Neuronal stem cell (in vitro differentiated cells): ENCODE measurements around the gene MRPL40.
A peak's percentile ranks its signal among the peaks of the same experiment; 100 is the strongest.

Experiments used
- DNase-seq: peaks from one replicate; pipeline ENCODE4 v3.0.0-alpha.2; 2013; ENCODE audit warnings: low spot score
- H2AFZ ChIP-seq: one replicate; pipeline ENCODE4 v1.6.1; 2013; ENCODE audit warnings: mild to moderate bottlenecking, low read length, inconsistent platforms
- H2AK5ac ChIP-seq: 2 replicates; pipeline ENCODE4 v1.6.1; 2013; ENCODE audit warnings: low read depth, mild to moderate bottlenecking, inconsistent platforms, low read length, moderate library complexity, mixed read lengths
- H2BK120ac ChIP-seq: 2 replicates; pipeline ENCODE4 v1.6.1; 2013; ENCODE audit warnings: low read depth, mild to moderate bottlenecking, inconsistent platforms, low read length, moderate library complexity, mixed read lengths
- H2BK12ac ChIP-seq: one replicate; pipeline ENCODE4 v1.6.1; 2013; ENCODE audit warnings: low read length, inconsistent platforms
- H2BK15ac ChIP-seq: 2 replicates; pipeline ENCODE4 v1.6.1; 2013; ENCODE audit warnings: mild to moderate bottlenecking, low read length, inconsistent platforms, mixed read lengths
- H2BK5ac ChIP-seq: one replicate; pipeline ENCODE4 v1.6.1; 2013; ENCODE audit warnings: inconsistent platforms, mild to moderate bottlenecking, low read length, moderate library complexity
- H3K14ac ChIP-seq: one replicate; pipeline ENCODE4 v1.6.1; 2013; ENCODE audit warnings: low read length, inconsistent platforms
- H3K18ac ChIP-seq: 2 replicates; pipeline ENCODE4 v1.6.1; 2013; ENCODE audit warnings: low read length, inconsistent platforms
- H3K23ac ChIP-seq: 2 replicates; pipeline ENCODE4 v1.6.1; 2013; ENCODE audit warnings: low read depth, mild to moderate bottlenecking, mixed read lengths, low read length, inconsistent platforms; ENCODE audit not compliant: poor library complexity
- H3K27ac ChIP-seq: replicated peaks from 3 replicates; pipeline ENCODE4 v1.5.1; 2013; ENCODE audit warnings: low read length, inconsistent platforms
- H3K27me3 ChIP-seq, 3 experiments: 2 replicates each; pipeline ENCODE4 v1.6.1; 2013; ENCODE audit warnings: low read length in 3 of 3, mild to moderate bottlenecking in 2 of 3, inconsistent platforms in 1 of 3, low read depth in 1 of 3, mixed read lengths in 1 of 3, moderate library complexity in 1 of 3; ENCODE audit not compliant: control insufficient read depth in 3 of 3, insufficient read depth in 3 of 3
- H3K36me3 ChIP-seq, 2 donors: replicated peaks in 1 of 2; 2 replicates each; pipeline ENCODE4 v1.6.1; 2013; ENCODE audit warnings: low read length in 2 of 2; ENCODE audit not compliant: control insufficient read depth in 2 of 2, insufficient read depth in 2 of 2
- H3K4ac ChIP-seq: 2 replicates; pipeline ENCODE4 v1.6.1; 2013; ENCODE audit warnings: inconsistent platforms, mild to moderate bottlenecking, low read length, moderate library complexity
- H3K4me1 ChIP-seq, 2 donors: 1 replicate in 1 of 2; 2 replicates in 1 of 2; pipeline ENCODE4 v1.6.1; 2013; ENCODE audit warnings: low read length in 2 of 2, low read depth in 1 of 2; ENCODE audit not compliant: control insufficient read depth in 2 of 2, insufficient read depth in 1 of 2
- H3K4me2 ChIP-seq: one replicate; pipeline ENCODE4 v1.6.1; 2013; ENCODE audit warnings: mild to moderate bottlenecking, low read length, inconsistent platforms; ENCODE audit not compliant: insufficient read depth, poor library complexity, severe bottlenecking
- H3K4me3 ChIP-seq, 2 donors: 2 replicates each; pipeline ENCODE4 v1.5.1; 2013; ENCODE audit warnings: low read length in 2 of 2, mild to moderate bottlenecking in 2 of 2, inconsistent platforms in 1 of 2, moderate library complexity in 1 of 2
- H3K79me1 ChIP-seq: one replicate; pipeline ENCODE4 v1.6.1; 2013; ENCODE audit warnings: low read depth, mild to moderate bottlenecking, inconsistent platforms, low read length, moderate library complexity
- H3K9ac ChIP-seq: one replicate; pipeline ENCODE4 v1.6.1; 2013; ENCODE audit warnings: mild to moderate bottlenecking, low read depth, low read length, inconsistent platforms; ENCODE audit not compliant: poor library complexity
- H3K9me3 ChIP-seq, 2 donors: replicated peaks in 1 of 2; 2 replicates each; pipeline versions ENCODE3 to v1.6.1; 2013; ENCODE audit warnings: low read length in 2 of 2, mild to moderate bottlenecking in 2 of 2, inconsistent platforms in 1 of 2, low read depth in 1 of 2, mixed read lengths in 1 of 2, moderate library complexity in 1 of 2; ENCODE audit not compliant: control insufficient read depth in 2 of 2, insufficient read depth in 1 of 2
- H4K8ac ChIP-seq: one replicate; pipeline ENCODE4 v1.6.1; 2013; ENCODE audit warnings: low read depth, mild to moderate bottlenecking, inconsistent platforms, low read length, moderate library complexity
- H4K91ac ChIP-seq: one replicate; pipeline ENCODE4 v1.6.1; 2013; ENCODE audit warnings: low read length, low read depth, mild to moderate bottlenecking, inconsistent platforms; ENCODE audit not compliant: poor library complexity
- WGBS, 2 donors: extraction: QIAGEN DNeasy Blood & Tissue Kit; methylation state at CpG; one replicate each; pipeline ENCODE4 v1.1.7; 2013; ENCODE audit warnings: missing lambda C conversion rate in 2 of 2, mixed read lengths in 1 of 2; ENCODE audit not compliant: insufficient read length in 2 of 2, insufficient replicate concordance in 1 of 2; ENCODE audit errors: extremely low coverage in 2 of 2; 5-methylcytosine and 5-hydroxymethylcytosine counted together

The MRPL40 gene

GRCh38 chr22:19463008-19463407 lies 30.7 kb downstream of the MRPL40 start:
- Histone ChIP-seq H4K91ac (no peak overlapping the region), H2BK15ac (no peak overlapping the region), H3K79me1 (no peaks in the 10 kb centered on the region), H2BK5ac (no peak overlapping the region), H3K9me3 (peaks cover 0 to 3% of the 10 kb centered on the region in 2 donors), H2BK12ac (no peak overlapping the region), H3K23ac (no peak overlapping the region), H3K36me3 (peaks cover 32 to 91% of the 10 kb centered on the region in 2 donors), H3K9ac (no peak overlapping the region), H2BK120ac (no peak overlapping the region), H3K4me3 (no peak overlapping the region), H3K18ac (no peak overlapping the region), H3K4me2 (no peak overlapping the region), H3K27ac (no peak overlapping the region), H4K8ac (no peak overlapping the region), H3K4me1 (peaks cover 0 to 2% of the 10 kb centered on the region in 2 donors), H3K14ac (no peak overlapping the region), H2AFZ (no peak overlapping the region), H3K27me3 (no peaks in the 10 kb centered on the region), H2AK5ac (no peak overlapping the region), H3K4ac (no peak overlapping the region)
- DNase-seq: no peak
- no CpG with 5 or more reads among the region's 1 CpG for WGBS, 2 donors

DNA sequence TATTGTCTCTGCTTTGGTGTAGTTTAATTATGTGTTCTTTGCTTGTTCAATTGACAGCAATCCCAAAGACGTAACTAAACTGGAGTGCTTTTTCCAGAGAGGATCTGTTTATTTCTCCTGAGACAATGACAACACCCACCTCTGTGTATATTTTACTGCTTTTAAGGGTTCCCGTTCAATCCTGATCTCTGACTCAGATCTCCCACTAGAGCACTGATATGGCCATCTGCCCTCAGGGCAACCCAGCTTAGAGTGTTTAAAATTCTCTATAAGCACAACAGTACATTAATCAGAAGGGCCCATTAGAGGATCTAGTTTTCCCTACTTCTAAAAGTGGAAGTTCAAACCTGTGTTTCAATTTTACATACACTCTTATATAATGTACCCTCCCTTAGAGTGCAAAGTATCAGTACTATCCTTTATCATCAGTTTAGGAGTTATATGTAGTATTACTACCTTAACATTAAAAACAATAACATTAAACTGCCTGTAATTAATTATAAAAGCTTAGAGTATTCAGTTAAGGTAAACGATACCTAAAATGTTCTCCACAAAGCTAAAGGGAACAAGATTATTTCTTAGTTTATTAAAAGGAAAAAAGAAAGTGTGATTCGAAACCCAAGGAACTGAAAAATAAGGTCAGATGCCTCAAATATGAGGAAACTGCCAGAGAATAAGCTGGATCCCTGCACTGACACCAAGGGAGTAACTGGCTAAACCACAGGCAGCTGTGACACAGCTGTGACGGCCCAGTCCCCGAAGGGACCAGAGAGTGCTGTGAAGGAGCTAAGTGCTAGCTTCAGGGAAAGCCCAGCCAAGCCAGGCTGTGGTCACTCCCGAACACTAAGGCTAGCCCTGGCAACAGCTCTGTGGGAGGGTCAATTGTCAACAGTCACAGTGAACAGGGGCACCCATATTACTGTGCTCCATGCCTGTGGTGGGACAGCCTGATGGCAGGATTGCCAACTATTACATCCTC lies 31.4 kb downstream of the MRPL40 start:
- WGBS, 2 donors: no CpG with 5 or more reads among the region's 7 CpGs
- H3K9ac ChIP-seq: no peak overlapping the region
- H2AFZ ChIP-seq: no peak overlapping the region

GRCh38 chr22:19464546-19464945 lies 32.2 kb downstream of the MRPL40 start:
- peaks cover 44 to 96% of the 10 kb centered on the region in 2 donors for H3K36me3 ChIP-seq
- no CpG with 5 or more reads among the region's 1 CpG for whole genome bisulfite sequencing, 2 donors
- no peak overlapping the region for H3K18ac ChIP-seq

More for the DNA sequence above, 31.4 kb downstream of the MRPL40 start:
- H2BK15ac ChIP-seq: no peak overlapping the region
- no peaks in the 10 kb centered on the region for H3K27me3 ChIP-seq
- no peak overlapping the region for H3K4ac ChIP-seq
- no peaks in the 10 kb centered on the region for H3K79me1 ChIP-seq
- peaks cover 0 to 3% of the 10 kb centered on the region in 2 donors for H3K9me3 ChIP-seq
- H3K4me3 ChIP-seq: peak overlapping the region in 1 of 2 donors; percentile 44
- H3K4me2 ChIP-seq: no peak overlapping the region
- H4K91ac ChIP-seq: no peak overlapping the region
- H2BK12ac ChIP-seq: no peak overlapping the region
- no peak overlapping the region for H3K27ac ChIP-seq
- no peak overlapping the region for H3K23ac ChIP-seq
- H2BK120ac ChIP-seq: no peak overlapping the region
- no peak overlapping the region for H3K14ac ChIP-seq
- DNase-seq: no peak
- peaks cover 37 to 93% of the 10 kb centered on the region in 2 donors for H3K36me3 ChIP-seq
- peaks cover 0 to 2% of the 10 kb centered on the region in 2 donors for H3K4me1 ChIP-seq
- no peak overlapping the region for H4K8ac ChIP-seq
- no peak overlapping the region for H3K18ac ChIP-seq
- H2BK5ac ChIP-seq: no peak overlapping the region
- H2AK5ac ChIP-seq: no peak overlapping the region

GRCh38 chr22:19464975-19465374 lies 32.6 kb downstream of the MRPL40 start:
- H4K8ac ChIP-seq: no peak overlapping the region
- no peak overlapping the region for H3K14ac ChIP-seq
- no peak overlapping the region for H3K9ac ChIP-seq
- H4K91ac ChIP-seq: no peak overlapping the region
- DNase-seq: no peak
- H2BK15ac ChIP-seq: no peak overlapping the region
- H3K4me1 ChIP-seq: peaks cover 0 to 2% of the 10 kb centered on the region in 2 donors
- peaks cover 2% of the 10 kb centered on the region for H3K79me1 ChIP-seq
- no peak overlapping the region for H3K18ac ChIP-seq
- H3K27me3 ChIP-seq: no peaks in the 10 kb centered on the region
- H2AK5ac ChIP-seq: no peak overlapping the region
- peaks cover 48 to 99% of the 10 kb centered on the region in 2 donors for H3K36me3 ChIP-seq
- no CpG with 5 or more reads among the region's 4 CpGs for WGBS, 2 donors
- H3K4ac ChIP-seq: no peak overlapping the region
- H2BK5ac ChIP-seq: no peak overlapping the region
- no peak overlapping the region for H3K4me3 ChIP-seq
- no peak overlapping the region for H3K23ac ChIP-seq
- H3K27ac ChIP-seq: no peak overlapping the region
- H2AFZ ChIP-seq: no peak overlapping the region
- H2BK120ac ChIP-seq: no peak overlapping the region
- H3K9me3 ChIP-seq: peaks cover 0 to 3% of the 10 kb centered on the region in 2 donors
- no peak overlapping the region for H2BK12ac ChIP-seq
- H3K4me2 ChIP-seq: no peak overlapping the region

More at GRCh38 chr22:19464546-19464945, 32.2 kb downstream of the MRPL40 start:
- Histone ChIP-seq H2BK15ac (no peak overlapping the region), H4K8ac (no peak overlapping the region), H3K4ac (no peak overlapping the region), H3K4me1 (peaks cover 0 to 2% of the 10 kb centered on the region in 2 donors), H3K14ac (no peak overlapping the region), H3K27ac (no peak overlapping the region), H3K79me1 (peaks cover 2% of the 10 kb centered on the region), H2AK5ac (no peak overlapping the region), H2AFZ (no peak overlapping the region), H2BK5ac (no peak overlapping the region), H2BK120ac (no peak overlapping the region), H3K9ac (no peak overlapping the region), H3K9me3 (peaks cover 0 to 3% of the 10 kb centered on the region in 2 donors), H3K4me2 (no peak overlapping the region), H3K4me3 (no peak overlapping the region), H4K91ac (no peak overlapping the region), H2BK12ac (no peak overlapping the region), H3K27me3 (no peaks in the 10 kb centered on the region), H3K23ac (no peak overlapping the region)
- no peak for DNase-seq
